ENCODE results near the gene SRRD.
A peak's percentile ranks its signal among the peaks of the same experiment; 100 is the strongest.

SRRD gene

DNA sequence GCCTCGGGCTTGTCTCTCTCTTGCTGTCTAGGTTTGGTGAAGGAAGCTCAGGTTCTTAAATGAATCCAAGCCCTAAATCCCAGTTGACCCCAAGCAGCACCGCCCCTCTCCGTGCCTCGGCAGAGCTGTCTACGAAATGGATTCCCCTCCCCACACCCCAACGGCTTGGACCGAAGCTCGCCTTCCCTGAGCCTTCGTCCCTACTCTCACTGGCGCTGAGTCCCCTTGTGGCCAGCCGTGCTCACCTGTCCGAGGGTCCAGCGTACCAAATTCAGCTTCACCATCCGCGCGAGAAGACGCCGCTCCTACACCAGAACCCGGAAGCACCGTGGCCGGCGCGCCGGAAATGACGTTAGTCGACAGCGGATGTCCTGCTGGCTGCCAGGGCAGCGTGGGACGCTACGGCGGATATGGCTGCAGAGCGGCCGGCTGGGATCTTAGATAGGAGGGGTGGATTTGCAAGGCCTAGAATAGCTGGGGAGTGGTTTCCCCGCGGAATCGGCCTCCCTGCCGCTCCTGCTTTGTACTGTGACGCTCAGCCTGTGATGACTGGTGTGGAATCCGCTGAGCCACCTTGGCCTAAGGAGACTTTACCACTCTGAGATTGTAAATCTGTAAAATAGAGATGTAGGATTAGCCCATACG lies 28.6 kb downstream of the SRRD start, which contains the start of gene TFIP11:
Gene TFIP11 (minus strand): TSS at position 325 of the 645 bp plus-strand sequence. CDS start 2,201 bp downstream, outside the sequence.
- TF ChIP-seq, protein P1, sequence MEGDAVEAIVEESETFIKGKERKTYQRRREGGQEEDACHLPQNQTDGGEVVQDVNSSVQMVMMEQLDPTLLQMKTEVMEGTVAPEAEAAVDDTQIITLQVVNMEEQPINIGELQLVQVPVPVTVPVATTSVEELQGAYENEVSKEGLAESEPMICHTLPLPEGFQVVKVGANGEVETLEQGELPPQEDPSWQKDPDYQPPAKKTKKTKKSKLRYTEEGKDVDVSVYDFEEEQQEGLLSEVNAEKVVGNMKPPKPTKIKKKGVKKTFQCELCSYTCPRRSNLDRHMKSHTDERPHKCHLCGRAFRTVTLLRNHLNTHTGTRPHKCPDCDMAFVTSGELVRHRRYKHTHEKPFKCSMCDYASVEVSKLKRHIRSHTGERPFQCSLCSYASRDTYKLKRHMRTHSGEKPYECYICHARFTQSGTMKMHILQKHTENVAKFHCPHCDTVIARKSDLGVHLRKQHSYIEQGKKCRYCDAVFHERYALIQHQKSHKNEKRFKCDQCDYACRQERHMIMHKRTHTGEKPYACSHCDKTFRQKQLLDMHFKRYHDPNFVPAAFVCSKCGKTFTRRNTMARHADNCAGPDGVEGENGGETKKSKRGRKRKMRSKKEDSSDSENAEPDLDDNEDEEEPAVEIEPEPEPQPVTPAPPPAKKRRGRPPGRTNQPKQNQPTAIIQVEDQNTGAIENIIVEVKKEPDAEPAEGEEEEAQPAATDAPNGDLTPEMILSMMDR (conservative IDR thresholded peaks at IDR 0.05; ENCODE audit: low read depth): no peak
- peak within 1 kb of the TSS; percentile 65 for H3K27ac ChIP-seq
- CTCF ChIA-PET: interaction anchor here (0.6 kb wide), 1 partner anchor 1267 kb away, joined by 3 read pairs; no protein-coding TSS in a partner anchor
- DNase-seq (ENCODE audit: low spot score): peak; percentile 86
- POLR2A ChIA-PET (ENCODE audit: low non-redundant PET): no interaction called here

DNA sequence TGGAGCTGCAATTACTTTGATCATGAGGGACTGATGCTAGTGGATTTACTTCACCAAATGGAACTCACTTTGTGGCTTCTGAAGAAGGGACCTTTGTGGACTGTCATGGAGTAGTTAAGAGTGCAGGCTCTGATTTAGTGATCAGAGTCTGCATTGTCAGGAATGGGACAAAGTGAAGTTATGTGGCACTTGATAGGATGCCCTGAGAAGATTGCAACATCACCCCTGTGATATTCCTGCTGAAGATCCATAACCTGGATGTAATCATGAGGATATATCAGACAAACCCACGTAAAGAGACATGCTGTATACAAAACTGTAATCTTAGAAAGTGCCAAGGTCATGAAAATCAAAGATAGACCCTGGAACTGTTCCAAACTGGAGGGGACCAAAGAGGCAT lies 30.2 kb downstream of the SRRD start:
- ChIA-PET CTCF (no interaction called here), POLR2A (ENCODE audit: low non-redundant PET) (no interaction called here)
- TF ChIP-seq, protein P1 (conservative IDR thresholded peaks at IDR 0.05; ENCODE audit: low read depth): no peak
- H3K27ac ChIP-seq: no peak overlapping the region
- no peak for DNase-seq (ENCODE audit: low spot score)

DNA sequence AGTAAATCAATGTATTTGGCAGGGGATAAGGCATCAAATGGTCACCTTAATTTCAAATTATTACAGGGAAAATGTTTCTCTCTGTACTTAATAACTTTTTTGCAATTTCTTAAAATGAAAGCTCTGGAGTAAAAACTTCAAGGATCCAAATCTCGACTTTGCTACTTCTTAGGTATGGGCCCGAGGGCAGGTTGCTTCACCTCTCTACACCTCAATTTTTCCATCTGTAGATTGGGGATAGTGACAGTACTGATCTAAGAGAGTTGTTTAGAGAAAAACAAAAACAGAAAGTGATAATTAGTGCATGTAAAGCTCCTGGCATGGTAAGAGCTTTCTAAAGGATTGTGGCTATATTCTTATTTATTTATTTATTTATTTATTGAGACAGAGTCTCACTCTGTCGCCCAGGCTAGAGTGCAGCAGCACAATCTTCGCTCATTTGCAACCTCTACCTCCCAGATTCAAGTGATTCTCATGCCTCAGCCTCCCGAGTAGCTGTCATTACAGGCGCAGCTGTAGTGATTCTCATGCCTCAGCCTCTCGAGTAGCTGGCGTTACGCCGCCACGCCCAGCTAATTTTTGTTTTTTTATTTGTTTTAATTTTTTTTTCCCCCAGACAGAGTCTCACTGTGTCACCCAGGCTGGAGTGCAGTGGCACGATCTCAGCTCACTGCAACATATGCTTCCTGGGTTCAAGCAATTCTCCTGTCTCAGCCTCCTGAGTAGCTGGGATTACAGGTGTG lies 30.9 kb downstream of the SRRD start:
- TF ChIP-seq, protein P1 (conservative IDR thresholded peaks at IDR 0.05; ENCODE audit: low read depth): no peak
- H3K27ac ChIP-seq: no peak overlapping the region
- ChIA-PET POLR2A (ENCODE audit: low non-redundant PET) (no interaction called here), CTCF (no interaction called here)
- DNase-seq (ENCODE audit: low spot score): no peak

DNA sequence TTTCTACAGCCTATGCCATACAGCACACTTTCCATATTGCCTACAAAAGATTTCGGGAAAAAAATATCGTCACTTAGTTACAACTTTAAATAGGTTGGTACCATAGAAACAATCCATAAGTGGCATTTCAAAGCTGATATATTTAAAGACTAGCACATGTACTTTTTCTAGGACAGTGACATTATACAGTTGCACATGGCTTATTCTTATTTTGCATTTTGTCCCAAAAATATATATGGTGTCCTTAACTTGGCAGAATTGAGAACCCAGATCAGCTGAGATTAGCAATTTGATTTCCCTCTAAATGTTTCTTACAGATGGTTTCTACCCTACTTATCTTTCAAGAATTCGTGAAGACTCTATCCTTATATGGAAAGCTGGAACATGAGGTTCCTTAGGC lies 32.3 kb downstream of the SRRD start:
- TF ChIP-seq, protein P1 (conservative IDR thresholded peaks at IDR 0.05; ENCODE audit: low read depth): no peak
- H3K27ac ChIP-seq: no peak overlapping the region
- ChIA-PET CTCF (no interaction called here), POLR2A (ENCODE audit: low non-redundant PET) (no interaction called here)
- DNase-seq (ENCODE audit: low spot score): no peak

DNA sequence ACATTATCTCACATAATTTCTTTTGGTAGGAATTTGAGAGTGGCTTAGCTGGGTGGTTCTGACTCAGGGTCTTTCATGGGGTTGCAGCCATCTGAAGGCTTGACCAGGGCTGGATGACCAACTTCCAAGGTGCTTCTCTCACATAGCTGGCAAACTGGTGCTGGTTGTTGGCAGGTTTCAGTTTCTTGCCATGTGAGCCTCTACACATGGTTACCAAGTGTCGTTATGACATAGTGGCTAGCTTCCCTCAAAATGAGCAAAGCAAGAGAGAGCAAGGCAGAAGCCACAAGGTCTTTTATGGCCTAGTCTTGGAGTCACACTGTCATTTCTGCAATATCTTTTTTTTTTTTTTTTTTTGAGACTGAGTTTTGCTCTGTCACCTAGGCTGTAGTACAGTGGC lies 32.8 kb downstream of the SRRD start:
- no peak overlapping the region for H3K27ac ChIP-seq
- no peak for DNase-seq (ENCODE audit: low spot score)
- POLR2A ChIA-PET (ENCODE audit: low non-redundant PET): no interaction called here
- TF ChIP-seq, protein P1 (conservative IDR thresholded peaks at IDR 0.05; ENCODE audit: low read depth): no peak
- CTCF ChIA-PET: no interaction called here

DNA sequence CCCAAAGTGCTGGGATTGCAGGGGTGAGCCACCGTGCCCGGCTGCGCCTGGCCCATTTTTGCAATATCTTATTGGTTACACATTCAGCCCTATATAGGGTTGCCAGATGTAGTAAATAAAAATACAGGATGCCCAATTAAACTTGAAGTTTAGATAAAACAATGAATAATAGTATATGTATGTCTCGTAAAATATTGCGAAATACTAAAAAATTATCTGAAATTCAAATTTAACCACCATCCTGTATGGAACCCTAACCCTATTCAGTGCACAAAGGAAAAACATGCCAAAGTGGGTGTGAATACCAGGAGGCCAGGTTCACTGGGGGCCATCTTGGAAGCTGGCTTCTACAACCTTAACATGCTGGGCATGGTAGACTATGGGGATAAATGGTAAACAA lies 33.8 kb downstream of the SRRD start:
- POLR2A ChIA-PET (ENCODE audit: low non-redundant PET): no interaction called here
- CTCF ChIA-PET: no interaction called here

More for the DNA sequence above, 33.8 kb downstream of the SRRD start:
- H3K27ac ChIP-seq: no peak overlapping the region
- DNase-seq (ENCODE audit: low spot score): no peak
- TF ChIP-seq, protein P1 (conservative IDR thresholded peaks at IDR 0.05; ENCODE audit: low read depth): no peak
